ENCODE results near the gene CCDC6. TPM values are rescaled to one million over a fixed set of nuclear protein-coding genes. Genes with fewer than 3 reads are reported as not detected.
A peak's percentile ranks its signal among the peaks of the same experiment; 100 is the strongest.

CCDC6 gene
- total RNA-seq, 1 donor from 2014 or later, result 24.0 TPM

GRCh38 chr10:59741048-59741447 is 165.3 kb downstream of the CCDC6 start:
- no peaks in the 10 kb centered on the region for H3K36me3 ChIP-seq (ENCODE audit: control insufficient read depth, insufficient read depth, low read length)
- DNase-seq (ENCODE audit: low read depth), result peak; percentile 35
- H3K27me3 ChIP-seq (ENCODE audit: control insufficient read depth, insufficient read depth, low read length), result no peaks in the 10 kb centered on the region
- H3K4me3 ChIP-seq (ENCODE audit: low read depth, low read length), result no peak overlapping the region
- TF ChIP-seq CTCF (IDR thresholded peaks at IDR 0.05; ENCODE audit: insufficient read depth, low read length, severe bottlenecking), result no peak
- no peak for FAIRE-seq

Other genes starting within 250 kb of the CCDC6 start
- 2.9 and 7.8 TPM in 2 replicates for gene SLC16A9, start 196.7 kb downstream of the CCDC6 start, total RNA-seq
- gene MRLN, start 153.1 kb downstream of the CCDC6 start, total RNA-seq, result not detected in 2 replicates